Iris pigment epithelial cell (primary cell): ENCODE results near the gene TLCD1.

ENCODE experiments used
- DNase-seq: peaks from one replicate; pipeline ENCODE4 v3.0.0-alpha.2; 2011; ENCODE audit warnings: low read depth

The TLCD1 gene, protein sequence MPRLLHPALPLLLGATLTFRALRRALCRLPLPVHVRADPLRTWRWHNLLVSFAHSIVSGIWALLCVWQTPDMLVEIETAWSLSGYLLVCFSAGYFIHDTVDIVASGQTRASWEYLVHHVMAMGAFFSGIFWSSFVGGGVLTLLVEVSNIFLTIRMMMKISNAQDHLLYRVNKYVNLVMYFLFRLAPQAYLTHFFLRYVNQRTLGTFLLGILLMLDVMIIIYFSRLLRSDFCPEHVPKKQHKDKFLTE

GRCh38 chr17:28726226-28726626, at the start of gene TLCD1:
Gene TLCD1 (minus strand): TSS chr17:28726233. CDS start chr17:28726097, 136 bp downstream.
- peak; percentile 51 for DNase-seq

GRCh38 chr17:28774206-28774605, 48.2 kb upstream of the TLCD1 start:
- no peak for DNase-seq

DNA sequence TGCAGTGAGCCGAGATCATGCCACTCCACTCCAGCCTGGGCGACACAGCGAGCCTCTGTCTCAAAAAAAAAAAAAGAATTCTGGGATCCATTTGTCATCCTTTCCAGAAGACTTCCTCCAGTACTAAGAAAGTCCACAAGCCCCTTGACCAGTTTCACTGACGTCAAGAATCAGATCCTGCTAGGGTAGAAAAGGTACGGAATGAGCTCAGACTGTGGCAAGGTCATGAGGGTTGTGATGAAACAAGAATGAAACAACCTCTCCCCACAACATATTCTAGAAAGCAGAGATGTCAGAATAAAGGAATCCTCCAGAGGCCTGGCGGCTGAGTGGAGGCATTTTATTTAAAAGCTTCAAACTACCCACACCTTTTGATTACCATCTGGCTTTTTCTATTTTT, 47.7 kb upstream of the TLCD1 start:
- DNase-seq = peak; percentile 37

DNA sequence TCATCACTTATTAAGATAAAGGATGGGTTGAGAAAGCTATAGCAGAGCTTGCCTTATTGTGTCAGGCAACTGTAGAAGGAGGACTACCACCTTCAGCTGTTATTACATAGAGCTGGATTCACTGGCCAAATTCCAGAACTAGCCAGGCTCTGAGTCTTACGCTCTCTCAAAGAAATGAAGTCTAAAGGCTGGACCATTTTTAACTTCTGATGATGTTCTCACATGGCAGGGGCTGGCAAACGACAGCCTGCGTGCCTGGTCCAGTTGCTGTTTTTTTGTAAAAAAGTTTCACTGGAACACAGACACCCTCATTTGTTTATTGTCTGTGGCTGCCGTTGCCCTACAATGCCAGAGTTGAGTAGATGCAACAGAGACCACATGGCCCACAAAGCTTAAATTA, 39.0 kb upstream of the TLCD1 start:
- no peak for DNase-seq

GRCh38 chr17:28763804-28764266, 37.8 kb upstream of the TLCD1 start:
- DNase-seq = peak; percentile 65

GRCh38 chr17:28763137-28763799, 37.2 kb upstream of the TLCD1 start:
- no peak for DNase-seq

GRCh38 chr17:28760601-28761562, 34.8 kb upstream of the TLCD1 start:
- DNase-seq = peak; percentile 81

- no peak for DNase-seq
Measured at GRCh38 chr17:28759256-28759865, 33.3 kb upstream of the TLCD1 start.

- DNase-seq = no peak
Measured at GRCh38 chr17:28758411-28759121, 32.5 kb upstream of the TLCD1 start.

GRCh38 chr17:28756049-28756804, 30.2 kb upstream of the TLCD1 start:
- no peak for DNase-seq

DNA sequence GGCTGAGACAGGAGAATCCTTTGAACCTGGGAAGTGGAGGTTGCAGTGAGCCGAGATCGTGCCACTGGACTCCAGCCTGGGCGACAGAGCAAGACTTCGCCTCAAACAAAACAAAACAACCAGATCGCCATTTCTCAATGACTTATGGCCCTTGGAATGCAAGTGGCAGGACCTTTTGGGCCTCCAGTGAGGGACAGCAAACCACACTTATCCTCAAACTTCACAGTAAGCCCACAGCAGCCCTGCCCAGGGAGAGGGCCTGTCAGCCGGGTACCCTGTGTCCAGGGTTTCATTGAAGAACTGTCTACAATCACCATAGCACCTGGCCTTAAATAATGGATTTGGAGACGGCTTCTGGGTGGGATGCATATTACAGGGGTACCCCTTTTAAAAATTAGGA, 29.5 kb upstream of the TLCD1 start:
- DNase-seq = no peak

DNA sequence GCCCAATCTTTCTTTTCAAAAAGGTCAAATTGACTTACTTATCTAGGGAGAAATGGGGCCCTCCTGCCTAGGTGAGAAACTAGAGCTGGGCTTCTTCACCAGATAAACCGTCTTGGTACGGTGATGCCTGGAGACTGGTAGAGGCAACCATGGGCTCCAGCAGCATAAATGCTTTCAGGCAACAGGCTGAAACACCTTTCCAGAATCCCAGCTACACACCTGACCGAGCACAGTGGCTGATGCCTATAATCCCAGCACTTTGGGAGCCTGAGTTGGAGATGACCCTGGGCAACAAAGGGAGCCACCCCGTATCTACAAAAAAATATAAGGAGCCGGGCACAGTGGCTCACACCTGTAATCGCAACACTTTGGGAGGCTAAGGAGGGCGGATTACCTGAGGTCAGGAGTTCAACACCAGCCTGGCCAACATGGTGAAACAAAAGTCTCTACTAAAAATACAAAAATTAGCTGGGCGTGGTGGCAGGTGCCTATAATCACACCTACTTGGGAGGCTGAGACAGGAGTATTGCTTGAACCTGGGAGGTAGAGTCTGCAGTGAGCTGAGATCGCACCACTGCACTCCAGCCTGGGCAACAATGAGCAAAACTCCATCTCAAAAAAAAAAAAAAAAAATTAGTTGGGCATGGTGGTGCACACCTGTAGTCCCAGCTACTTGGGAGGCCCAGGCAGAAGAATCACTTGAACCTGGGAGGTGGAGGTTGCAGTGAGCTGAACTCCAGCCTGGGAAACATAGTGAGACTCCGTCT, 25.8 kb upstream of the TLCD1 start:
- no peak for DNase-seq

DNA sequence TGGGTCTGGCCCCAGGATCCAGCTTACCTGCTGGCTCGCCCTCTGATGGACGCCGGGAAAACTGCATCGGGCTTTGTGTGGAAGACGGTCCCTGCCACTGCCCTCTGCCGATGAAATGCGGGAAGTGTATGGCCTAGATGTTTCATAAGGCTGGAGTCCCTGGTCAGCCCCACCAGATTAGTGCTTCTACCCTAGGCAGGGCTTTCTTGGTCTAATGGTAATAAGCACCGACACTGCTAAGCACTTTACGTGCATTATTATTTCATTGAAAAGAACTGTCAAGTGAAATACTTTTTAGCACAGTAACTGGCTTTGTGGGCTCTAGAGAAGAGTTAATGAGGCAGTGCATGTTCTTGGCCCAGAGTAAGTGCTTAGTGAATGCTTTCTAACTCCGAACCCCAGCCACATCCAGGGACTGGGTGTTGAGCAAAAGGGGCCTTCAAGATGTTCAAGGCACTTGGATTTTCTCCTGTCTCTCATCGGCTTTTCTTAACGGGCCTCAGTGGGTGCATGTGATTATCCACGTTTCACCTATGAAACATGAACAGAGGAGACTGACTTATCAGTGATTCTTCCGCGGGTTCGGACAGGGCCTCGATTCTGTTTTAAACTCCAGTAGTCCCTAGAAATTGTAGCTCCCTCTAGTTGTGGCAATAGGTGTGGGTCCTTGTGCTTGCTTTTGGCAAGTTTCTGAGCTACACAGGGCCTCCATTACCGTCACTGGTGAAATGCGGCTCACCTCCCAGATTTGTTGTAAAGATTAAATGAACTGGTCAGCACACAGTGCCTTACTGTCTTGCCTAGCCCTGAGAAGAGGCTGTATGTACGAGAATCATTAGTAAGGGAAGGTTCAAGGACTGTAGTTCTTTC, 24.4 kb upstream of the TLCD1 start:
- peak; percentile 92 for DNase-seq

GRCh38 chr17:28749516-28750177, 23.6 kb upstream of the TLCD1 start:
- no peak for DNase-seq

DNA sequence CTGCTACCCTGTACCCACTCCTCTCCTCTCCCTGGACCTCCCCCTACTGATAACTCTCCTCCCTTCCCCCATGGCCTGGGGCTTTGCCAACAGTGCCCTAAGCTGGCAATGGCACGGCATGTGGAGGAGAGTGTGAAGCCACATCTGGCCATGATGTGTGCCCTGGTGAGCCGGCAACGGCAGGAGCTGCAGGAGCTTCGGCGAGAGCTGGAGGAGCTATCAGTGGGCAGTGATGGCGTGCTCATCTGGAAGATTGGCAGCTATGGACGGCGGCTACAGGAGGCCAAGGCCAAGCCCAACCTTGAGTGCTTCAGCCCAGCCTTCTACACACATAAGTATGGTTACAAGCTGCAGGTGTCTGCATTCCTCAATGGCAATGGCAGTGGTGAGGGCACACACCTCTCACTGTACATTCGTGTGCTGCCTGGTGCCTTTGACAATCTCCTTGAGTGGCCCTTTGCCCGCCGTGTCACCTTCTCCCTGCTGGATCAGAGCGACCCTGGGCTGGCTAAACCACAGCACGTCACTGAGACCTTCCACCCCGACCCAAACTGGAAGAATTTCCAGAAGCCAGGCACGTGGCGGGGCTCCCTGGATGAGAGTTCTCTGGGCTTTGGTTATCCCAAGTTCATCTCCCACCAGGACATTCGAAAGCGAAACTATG, 23.0 kb upstream of the TLCD1 start:
- no peak for DNase-seq

- DNase-seq = no peak
Measured at GRCh38 chr17:28747801-28748750, 22.0 kb upstream of the TLCD1 start.
